IMR-90 (cell line): ENCODE data around the gene PLPP4.

Experiments used
- POLR2A ChIP-seq: IDR thresholded peaks from 2 replicates; pipeline ENCODE4 v1.6.1; 2012; ENCODE audit warnings: mild to moderate bottlenecking, low read depth, low read length
- TF ChIP-seq, protein P1 (sequence below): conservative IDR thresholded peaks from 2 replicates; pipeline ENCODE4 v1.5.1; 2012; ENCODE audit warnings: mild to moderate bottlenecking, low read depth, low read length, improper control_type of control experiment

- TF ChIP-seq, protein P1, sequence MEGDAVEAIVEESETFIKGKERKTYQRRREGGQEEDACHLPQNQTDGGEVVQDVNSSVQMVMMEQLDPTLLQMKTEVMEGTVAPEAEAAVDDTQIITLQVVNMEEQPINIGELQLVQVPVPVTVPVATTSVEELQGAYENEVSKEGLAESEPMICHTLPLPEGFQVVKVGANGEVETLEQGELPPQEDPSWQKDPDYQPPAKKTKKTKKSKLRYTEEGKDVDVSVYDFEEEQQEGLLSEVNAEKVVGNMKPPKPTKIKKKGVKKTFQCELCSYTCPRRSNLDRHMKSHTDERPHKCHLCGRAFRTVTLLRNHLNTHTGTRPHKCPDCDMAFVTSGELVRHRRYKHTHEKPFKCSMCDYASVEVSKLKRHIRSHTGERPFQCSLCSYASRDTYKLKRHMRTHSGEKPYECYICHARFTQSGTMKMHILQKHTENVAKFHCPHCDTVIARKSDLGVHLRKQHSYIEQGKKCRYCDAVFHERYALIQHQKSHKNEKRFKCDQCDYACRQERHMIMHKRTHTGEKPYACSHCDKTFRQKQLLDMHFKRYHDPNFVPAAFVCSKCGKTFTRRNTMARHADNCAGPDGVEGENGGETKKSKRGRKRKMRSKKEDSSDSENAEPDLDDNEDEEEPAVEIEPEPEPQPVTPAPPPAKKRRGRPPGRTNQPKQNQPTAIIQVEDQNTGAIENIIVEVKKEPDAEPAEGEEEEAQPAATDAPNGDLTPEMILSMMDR, result peak; percentile 40
- no peak for TF ChIP-seq POLR2A
Observed at GRCh38 chr10:120423431-120424197, 33.4 kb upstream of the PLPP4 start.
